GM12865 (cell line): ENCODE data around the gene UNC79.

Experiments used
- DNase-seq: peaks from one replicate; pipeline ENCODE4 v3.0.0; 2010; ENCODE audit warnings: low read depth
- H3K4me3 ChIP-seq: 2 replicates; pipeline ENCODE4 v1.5.1; 2011; ENCODE audit warnings: mild to moderate bottlenecking, low read depth, low read length, control low read depth
- CTCF ChIP-seq: IDR thresholded peaks from 2 replicates; pipeline ENCODE4 v1.5.1; 2011; ENCODE audit warnings: low read length, control low read depth, low read depth, inconsistent platforms; ENCODE audit not compliant: insufficient read depth; ENCODE audit errors: missing control alignments

The UNC79 gene

GRCh38 chr14:93571275-93571674, 140.5 kb downstream of the UNC79 start:
- TF ChIP-seq CTCF = no peak
- DNase-seq = no peak
- H3K4me3 ChIP-seq = no peak overlapping the region

- no peak for DNase-seq
- H3K4me3 ChIP-seq = no peak overlapping the region
- TF ChIP-seq CTCF = no peak
Observed at GRCh38 chr14:93579178-93579577, 148.4 kb downstream of the UNC79 start.

- TF ChIP-seq CTCF = no peak
- no peak for DNase-seq
- H3K4me3 ChIP-seq = no peak overlapping the region
Observed at GRCh38 chr14:93582516-93582915, 151.8 kb downstream of the UNC79 start.

- no peak for DNase-seq
- no peak for TF ChIP-seq CTCF
- no peak overlapping the region for H3K4me3 ChIP-seq
Observed at GRCh38 chr14:93587330-93587729, 156.6 kb downstream of the UNC79 start.

- no peak for TF ChIP-seq CTCF
- DNase-seq = no peak
- no peak overlapping the region for H3K4me3 ChIP-seq
Observed at GRCh38 chr14:93591506-93591905, 160.8 kb downstream of the UNC79 start.

- no peak for TF ChIP-seq CTCF
- DNase-seq = no peak
- H3K4me3 ChIP-seq = no peak overlapping the region
Observed at GRCh38 chr14:93592786-93593185, 162.0 kb downstream of the UNC79 start.

GRCh38 chr14:93606091-93606490, 175.4 kb downstream of the UNC79 start:
- no peak for TF ChIP-seq CTCF
- H3K4me3 ChIP-seq = no peak overlapping the region
- no peak for DNase-seq
